SK-N-SH (cell line): ENCODE measurements around the gene PERM1. TPM values are rescaled to one million over a fixed set of nuclear protein-coding genes. Genes with fewer than 3 reads are reported as not detected.

Experiments used
- CTCF ChIA-PET: fragments of 300-600, 350-600 bp; formaldehyde crosslinking; extraction: SDS; loops from one replicate; lab custom pipeline; 2021; lab: Yijun Ruan, JAX
- POLR2A ChIA-PET: fragments of 350-600 bp; sonication (Branson Sonifier 250); formaldehyde crosslinking; extraction: SDS; loops from one replicate; lab custom pipeline; 2020; ENCODE audit warnings: antibody characterized with exemption, inconsistent platforms; lab: Yijun Ruan, JAX
- DNase-seq: peaks from one replicate; pipeline ENCODE4 v3.0.0; 2012
- H2AFZ ChIP-seq: fragments of 200-600 bp; sonication (generic); 2 replicates; pipeline ENCODE4 v1.8.1; 2016; ENCODE audit warnings: antibody characterized with exemption, mild to moderate bottlenecking, low read depth
- H3F3A ChIP-seq: fragments of 200-600 bp; sonication (generic); replicated peaks from 2 replicates; pipeline ENCODE3; 2016; ENCODE audit warnings: antibody characterized with exemption, mild to moderate bottlenecking; ENCODE audit not compliant: insufficient read depth
- H3K27ac ChIP-seq, 2 experiments: fragments of 200-500 bp in 1 of 2; fragments of 200-600 bp in 1 of 2; sonication (Bioruptor generic) in 1 of 2; sonication (generic), shearing (Covaris generic) in 1 of 2; 2 replicates each; pipeline versions ENCODE4 v1.5.1 to v1.6.1; 2014 to 2016; ENCODE audit warnings: low read depth in 2 of 2, inconsistent platforms in 1 of 2, low read length in 1 of 2, mild to moderate bottlenecking in 1 of 2, mixed read lengths in 1 of 2
- H3K27me3 ChIP-seq: fragments of 200-600 bp; sonication (generic), shearing (Covaris generic); 2 replicates; pipeline ENCODE4 v1.6.1; 2016; ENCODE audit warnings: mixed run types; ENCODE audit not compliant: insufficient read depth
- H3K36me3 ChIP-seq, 2 experiments: fragments of 200-500 bp in 1 of 2; fragments of 200-600 bp in 1 of 2; sonication (Bioruptor generic) in 1 of 2; sonication (generic) in 1 of 2; replicated peaks in 1 of 2; 2 replicates each; pipeline versions ENCODE3 to v1.5.1; 2014 to 2016; ENCODE audit warnings: low read length in 1 of 2, mild to moderate bottlenecking in 1 of 2; ENCODE audit not compliant: insufficient read depth in 2 of 2, control insufficient read depth in 1 of 2
- H3K4me1 ChIP-seq, 2 experiments: fragments of 200-500 bp in 1 of 2; fragments of 200-600 bp in 1 of 2; sonication (Bioruptor generic) in 1 of 2; sonication (generic), shearing (Covaris generic) in 1 of 2; 2 replicates each; pipeline versions ENCODE4 v1.5.1 to v1.6.1; 2014 to 2016; ENCODE audit warnings: low read depth in 1 of 2, low read length in 1 of 2, mixed run types in 1 of 2; ENCODE audit not compliant: insufficient read depth in 2 of 2, control insufficient read depth in 1 of 2
- H3K4me2 ChIP-seq: fragments of 200-600 bp; sonication (generic), shearing (Covaris generic); 2 replicates; pipeline ENCODE4 v1.6.1; 2017; ENCODE audit warnings: mixed run types
- H3K4me3 ChIP-seq, 2 experiments: fragments of 200-500 bp in 1 of 2; fragments of 200-600 bp in 1 of 2; sonication (Bioruptor generic) in 1 of 2; sonication (generic), shearing (Covaris generic) in 1 of 2; 2 replicates each; pipeline versions ENCODE4 v1.5.1 to v1.8.1; 2014 to 2016; ENCODE audit warnings: low read depth in 2 of 2, inconsistent platforms in 1 of 2, low read length in 1 of 2, mild to moderate bottlenecking in 1 of 2, mixed read lengths in 1 of 2, moderate library complexity in 1 of 2
- H3K79me2 ChIP-seq: fragments of 200-600 bp; sonication (generic); 2 replicates; pipeline ENCODE4 v1.8.1; 2017; ENCODE audit warnings: mild to moderate bottlenecking; ENCODE audit not compliant: insufficient read depth
- H3K9ac ChIP-seq: fragments of 200-600 bp; sonication (generic); 2 replicates; pipeline ENCODE4 v1.6.1; 2017; ENCODE audit warnings: mixed run types
- H3K9me2 ChIP-seq: fragments of 200-600 bp; sonication (generic); 2 replicates; pipeline ENCODE4 v1.6.1; 2017; ENCODE audit warnings: mixed run types
- H3K9me3 ChIP-seq: fragments of 200-600 bp; sonication (generic); 2 replicates; pipeline ENCODE4 v1.6.1; 2017; ENCODE audit warnings: mixed run types, mild to moderate bottlenecking, moderate library complexity
- H4K20me1 ChIP-seq: fragments of 200-600 bp; sonication (generic); 2 replicates; pipeline ENCODE4 v1.6.1; 2017; ENCODE audit warnings: mild to moderate bottlenecking, mixed run types; ENCODE audit not compliant: insufficient read depth
- CHD2 ChIP-seq: fragments of 150-350 bp; IDR thresholded peaks from 2 replicates; pipeline ENCODE4 v1.6.1; 2018; ENCODE audit warnings: low read length; ENCODE audit not compliant: partially characterized antibody
- CTCF ChIP-seq: fragments of 200-600 bp; sonication (generic); IDR thresholded peaks from 2 replicates; pipeline ENCODE4 v1.6.1; 2017; ENCODE audit warnings: antibody characterized with exemption, mild to moderate bottlenecking, moderate library complexity
- ELF1 ChIP-seq: IDR thresholded peaks from 2 replicates; pipeline ENCODE4 v1.4.0; 2012
- EP300 ChIP-seq, 2 experiments: IDR thresholded peaks; 2 replicates each; pipeline versions ENCODE4 v1.4.0 to v1.6.1; 2012; ENCODE audit warnings: borderline replicate concordance in 1 of 2, low read depth in 1 of 2, low read length in 1 of 2
- FOSL2 ChIP-seq: IDR thresholded peaks from 2 replicates; pipeline ENCODE4 v1.4.0; 2012; ENCODE audit warnings: low read depth, mild to moderate bottlenecking, moderate library complexity, borderline replicate concordance
- FOXJ3 ChIP-seq: sonication (generic); formaldehyde crosslinking; IDR thresholded peaks from 2 replicates; pipeline ENCODE4 v1.5.1; 2020; ENCODE audit warnings: mild to moderate bottlenecking, missing genetic modification reagents
- GABPA ChIP-seq: IDR thresholded peaks from 2 replicates; pipeline ENCODE4 v1.4.0; 2012; ENCODE audit warnings: low read depth, mild to moderate bottlenecking
- IRF3 ChIP-seq: fragments of 150-350 bp; IDR thresholded peaks from 2 replicates; pipeline ENCODE4 v1.6.1; 2016; ENCODE audit warnings: mild to moderate bottlenecking, low read depth, low read length
- JUND ChIP-seq: IDR thresholded peaks from 2 replicates; pipeline ENCODE4 v1.4.0; 2012
- MAX ChIP-seq: IDR thresholded peaks from 2 replicates; pipeline ENCODE4 v1.4.0; 2012; ENCODE audit warnings: low read depth
- MXI1 ChIP-seq: IDR thresholded peaks from 2 replicates; pipeline ENCODE4 v1.6.1; 2012; ENCODE audit warnings: mild to moderate bottlenecking, low read depth, low read length, improper control_type of control experiment
- NFIC ChIP-seq: IDR thresholded peaks from 2 replicates; pipeline ENCODE4 v1.4.0; 2012; ENCODE audit warnings: borderline replicate concordance
- PBX3 ChIP-seq: IDR thresholded peaks from 2 replicates; pipeline ENCODE4; 2012
- POLR2AphosphoS5 ChIP-seq: IDR thresholded peaks from 2 replicates; pipeline ENCODE4 v1.6.1; 2012; ENCODE audit warnings: low read depth, low read length
- RCOR1 ChIP-seq: fragments of 150-350 bp; IDR thresholded peaks from 2 replicates; pipeline ENCODE4 v1.6.1; 2017; ENCODE audit warnings: antibody characterized with exemption, low read length
- RFX5 ChIP-seq: IDR thresholded peaks from 2 replicates; pipeline ENCODE4 v1.6.1; 2012; ENCODE audit warnings: mild to moderate bottlenecking, improper control_type of control experiment, low read length
- RXRA ChIP-seq: IDR thresholded peaks from 2 replicates; pipeline ENCODE4 v1.4.0; 2012; ENCODE audit warnings: low read depth, mild to moderate bottlenecking, borderline replicate concordance
- SIN3A ChIP-seq: IDR thresholded peaks from 2 replicates; pipeline ENCODE4 v1.6.1; 2012; ENCODE audit warnings: low read depth, mild to moderate bottlenecking, low read length, moderate library complexity, borderline replicate concordance
- SMC3 ChIP-seq: IDR thresholded peaks from 2 replicates; pipeline ENCODE4 v1.6.1; 2012; ENCODE audit warnings: low read depth, low read length, improper control_type of control experiment
- TAF1 ChIP-seq: IDR thresholded peaks from 2 replicates; pipeline ENCODE4 v1.6.1; 2012; ENCODE audit warnings: low read depth, mild to moderate bottlenecking, low read length, moderate library complexity, borderline replicate concordance
- TCF12 ChIP-seq: IDR thresholded peaks from 2 replicates; pipeline ENCODE4 v1.4.0; 2012
- TEAD4 ChIP-seq: IDR thresholded peaks from 2 replicates; pipeline ENCODE4 v1.4.0; 2012; ENCODE audit warnings: mild to moderate bottlenecking, borderline replicate concordance; ENCODE audit not compliant: insufficient read depth
- YY1 ChIP-seq: IDR thresholded peaks from 2 replicates; pipeline ENCODE4 v1.4.0; 2012; ENCODE audit warnings: low read depth, mild to moderate bottlenecking
- WGBS: methylation state at CpG from one replicate; pipeline ENCODE4 v1.1.6; 2017; ENCODE audit warnings: low lambda C conversion rate; 5-methylcytosine and 5-hydroxymethylcytosine counted together
- polyA plus RNA-seq, 3 experiments: library from polyadenylated mRNA; depleted of rRNA; stranded (reverse); fragments of >200 nt; gene quantifications; 2 replicates each; pipeline ENCODE4 v1.2.3, GENCODE V29; 2012
- TF ChIP-seq, protein P1 (sequence below): fragments of 150-350 bp; IDR thresholded peaks from 2 replicates; pipeline ENCODE4 v1.6.1; 2017; ENCODE audit warnings: antibody characterized with exemption, low read length, low read depth, borderline replicate concordance
- TF ChIP-seq, protein P2 (sequence below): IDR thresholded peaks from 2 replicates; pipeline ENCODE4 v1.4.0; 2012; ENCODE audit warnings: low read depth, borderline replicate concordance

PERM1 gene
- polyA plus RNA-seq, 1 of the 3 experiments (the other 2 are of a cell fraction), result 0.25 TPM

DNA sequence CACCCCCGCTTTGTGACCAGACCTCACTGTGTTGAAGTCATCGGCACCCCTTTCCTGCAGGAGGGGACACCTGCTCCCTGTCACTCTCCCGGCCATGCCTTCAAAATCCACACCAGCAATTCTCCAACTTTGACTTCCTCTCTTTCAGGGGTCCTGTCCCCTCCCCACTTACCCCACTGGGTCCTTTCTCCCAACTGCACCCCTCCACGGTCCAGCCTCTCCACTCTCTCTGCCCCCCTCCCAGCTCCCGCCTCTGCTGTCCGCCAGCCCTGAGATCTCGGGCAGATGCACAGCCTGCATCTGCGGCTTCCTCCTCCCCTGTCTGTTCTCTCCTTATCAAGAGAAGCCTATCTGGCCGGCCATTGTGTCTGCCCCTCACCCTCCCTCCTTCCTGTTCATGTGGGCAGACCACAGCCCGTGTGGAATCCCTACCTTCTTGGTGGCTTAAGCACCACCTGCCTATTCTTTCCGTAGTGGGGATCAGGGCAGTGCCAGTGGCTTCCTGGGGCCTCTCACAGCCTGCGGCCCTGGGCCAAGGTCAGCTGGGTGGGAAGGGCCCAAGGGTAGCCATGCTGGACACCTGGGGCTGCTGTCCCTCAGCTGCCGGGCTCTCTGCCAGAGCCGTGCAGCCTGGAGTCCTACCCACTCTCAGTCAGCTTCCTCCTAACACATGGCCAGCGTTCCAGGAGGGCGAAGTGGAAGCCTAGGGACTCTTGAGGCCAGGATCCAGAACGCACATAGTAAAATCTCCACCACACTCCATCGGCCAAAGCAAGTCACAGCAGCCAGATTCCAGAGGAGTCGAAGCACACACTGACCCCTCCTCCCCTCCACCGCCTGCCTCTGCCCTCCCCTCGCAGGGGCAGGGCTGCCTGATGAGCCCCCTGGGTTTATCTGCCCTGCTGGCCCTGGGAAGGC, 23.1 kb upstream of the PERM1 start:
- Histone ChIP-seq H2AFZ (no peak overlapping the region), H3F3A (no peaks in the 10 kb centered on the region), H3K9ac (no peak overlapping the region), H3K4me3 (peak overlapping the region in 1 of 2 experiments; percentile 18; a peak in 1 of 4 replicates), H3K4me2 (peak overlapping the region; percentile 4; the same call in 1 of the 2 replicates), H3K4me1 (peaks cover 0 to 43% of the 10 kb centered on the region in 2 experiments; a peak in 1 of 4 replicates), H3K9me2 (no peaks in the 10 kb centered on the region), H3K36me3 (no peaks in the 10 kb centered on the region), H3K9me3 (no peaks in the 10 kb centered on the region), H3K79me2 (no peaks in the 10 kb centered on the region), H3K27me3 (peaks cover 7% of the 10 kb centered on the region; the same call in 1 of the 2 replicates), H4K20me1 (no peaks in the 10 kb centered on the region), H3K27ac (peak overlapping the region in 1 of 2 experiments; percentile 98; a peak in 2 of 4 replicates)
- CTCF ChIA-PET, result interaction anchor here (1.0 to 5.8 kb wide), 10 partner anchors 10 to 100 kb away, joined by 3 to 44 read pairs (median 5); partner anchors contain the start of genes ISG15 and NOC2L
- peak; percentile 90 for DNase-seq
- WGBS, result 31% methylated on average over 16 of the region's 21 CpGs
- POLR2A ChIA-PET, result interaction anchor here (0.7 to 1.6 kb wide), 6 partner anchors 9 to 170 kb away, joined by 3 to 5 read pairs (median 3); no protein-coding TSS in a partner anchor
- TF ChIP-seq JUND (no peak), FOSL2 (no peak), YY1 (no peak), RFX5 (no peak), MXI1 (peak; percentile 85), ELF1 (no peak), RCOR1 (no peak), SMC3 (no peak), PBX3 (no peak), TAF1 (no peak), EP300 (IDR thresholded peaks at IDR 0.05; ENCODE audit: borderline replicate concordance in 1 of 2, low read depth in 1 of 2, low read length in 1 of 2) (peak in 1 of 2 experiments; percentile 25; a peak in 1 of 4 replicates), IRF3 (no peak), TCF12 (0 out of 2 replicates have a peak, but pooled peaks have one; percentile 12), MAX (peak; percentile 54; the same call in 1 of the 2 replicates), NFIC (peak; percentile 42), GABPA (no peak), TEAD4 (no peak), SIN3A (no peak), FOXJ3 (CRISPR knock-in tag) (peak; percentile 74; the same call in 1 of the 2 replicates), CTCF (no peak), RXRA (no peak), CHD2 (no peak), POLR2AphosphoS5 (no peak)
- TF ChIP-seq, protein P1, sequence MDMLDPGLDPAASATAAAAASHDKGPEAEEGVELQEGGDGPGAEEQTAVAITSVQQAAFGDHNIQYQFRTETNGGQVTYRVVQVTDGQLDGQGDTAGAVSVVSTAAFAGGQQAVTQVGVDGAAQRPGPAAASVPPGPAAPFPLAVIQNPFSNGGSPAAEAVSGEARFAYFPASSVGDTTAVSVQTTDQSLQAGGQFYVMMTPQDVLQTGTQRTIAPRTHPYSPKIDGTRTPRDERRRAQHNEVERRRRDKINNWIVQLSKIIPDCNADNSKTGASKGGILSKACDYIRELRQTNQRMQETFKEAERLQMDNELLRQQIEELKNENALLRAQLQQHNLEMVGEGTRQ, result no peak
- TF ChIP-seq, protein P2, sequence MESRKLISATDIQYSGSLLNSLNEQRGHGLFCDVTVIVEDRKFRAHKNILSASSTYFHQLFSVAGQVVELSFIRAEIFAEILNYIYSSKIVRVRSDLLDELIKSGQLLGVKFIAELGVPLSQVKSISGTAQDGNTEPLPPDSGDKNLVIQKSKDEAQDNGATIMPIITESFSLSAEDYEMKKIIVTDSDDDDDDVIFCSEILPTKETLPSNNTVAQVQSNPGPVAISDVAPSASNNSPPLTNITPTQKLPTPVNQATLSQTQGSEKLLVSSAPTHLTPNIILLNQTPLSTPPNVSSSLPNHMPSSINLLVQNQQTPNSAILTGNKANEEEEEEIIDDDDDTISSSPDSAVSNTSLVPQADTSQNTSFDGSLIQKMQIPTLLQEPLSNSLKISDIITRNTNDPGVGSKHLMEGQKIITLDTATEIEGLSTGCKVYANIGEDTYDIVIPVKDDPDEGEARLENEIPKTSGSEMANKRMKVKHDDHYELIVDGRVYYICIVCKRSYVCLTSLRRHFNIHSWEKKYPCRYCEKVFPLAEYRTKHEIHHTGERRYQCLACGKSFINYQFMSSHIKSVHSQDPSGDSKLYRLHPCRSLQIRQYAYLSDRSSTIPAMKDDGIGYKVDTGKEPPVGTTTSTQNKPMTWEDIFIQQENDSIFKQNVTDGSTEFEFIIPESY, result no peak
